Stimulated activated CD4-positive, alpha-beta T cell treated with anti-CD3 and anti-CD28 coated beads, Interleukin-1b, Interleukin-23, amount 100 ng/mL, for 1 hour (primary cell): ENCODE data around the gene ENTPD2.
"Not testable (repeated sequence)": the region's sequence is repeated elsewhere in the genome, so short reads cannot be mapped to it uniquely, and the experiment has no call there.

Experiments
- DNase-seq, 2 donors: peaks; one replicate each; pipeline ENCODE4 v3.0.0-alpha.2; 2020; ENCODE audit warnings: low read depth in 2 of 2

The ENTPD2 gene

DNA sequence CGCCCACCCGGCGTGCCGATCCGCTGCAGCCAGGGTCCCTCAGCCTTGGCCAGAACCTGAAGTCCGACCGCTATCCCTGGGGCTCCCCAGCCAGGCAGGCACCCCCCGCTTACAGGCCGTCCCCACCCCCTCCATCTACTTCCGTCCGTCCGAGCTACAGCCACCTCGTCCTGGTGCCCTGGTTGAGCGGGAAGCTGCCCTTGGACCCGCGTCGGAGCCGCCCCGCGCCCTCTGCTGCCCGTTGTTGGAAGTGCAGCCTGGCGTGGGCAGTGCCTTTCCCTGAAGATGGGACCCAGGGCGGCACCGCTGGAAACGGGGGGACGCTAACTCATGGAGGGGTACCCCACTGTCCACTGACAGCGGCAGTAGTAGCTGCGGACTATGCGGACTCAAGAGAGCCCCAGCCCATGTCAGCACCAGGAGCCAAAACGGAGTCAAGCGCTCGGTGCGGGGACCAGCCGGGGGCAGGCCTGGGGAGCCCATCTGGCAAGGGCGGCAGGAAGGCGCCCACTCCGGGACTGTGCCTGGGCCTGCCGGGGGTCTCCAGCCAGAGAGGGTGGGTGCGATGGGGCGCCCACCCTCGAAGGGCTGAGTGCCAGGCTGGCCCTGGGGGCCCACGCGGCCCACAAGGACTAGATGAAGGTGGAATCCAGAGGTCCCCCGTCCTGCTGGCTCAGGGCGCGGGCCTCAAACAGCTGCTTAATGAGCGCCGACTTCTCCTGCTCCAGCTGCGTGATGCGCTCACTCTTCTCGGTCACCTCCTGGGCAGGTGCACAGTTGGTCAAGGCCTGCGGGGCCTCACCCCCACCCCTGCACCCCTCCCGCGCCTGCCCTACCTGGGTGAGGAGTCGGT, 10.4 kb upstream of the ENTPD2 start:
- DNase-seq, result peak in 1 of 2 donors; percentile 58

DNA sequence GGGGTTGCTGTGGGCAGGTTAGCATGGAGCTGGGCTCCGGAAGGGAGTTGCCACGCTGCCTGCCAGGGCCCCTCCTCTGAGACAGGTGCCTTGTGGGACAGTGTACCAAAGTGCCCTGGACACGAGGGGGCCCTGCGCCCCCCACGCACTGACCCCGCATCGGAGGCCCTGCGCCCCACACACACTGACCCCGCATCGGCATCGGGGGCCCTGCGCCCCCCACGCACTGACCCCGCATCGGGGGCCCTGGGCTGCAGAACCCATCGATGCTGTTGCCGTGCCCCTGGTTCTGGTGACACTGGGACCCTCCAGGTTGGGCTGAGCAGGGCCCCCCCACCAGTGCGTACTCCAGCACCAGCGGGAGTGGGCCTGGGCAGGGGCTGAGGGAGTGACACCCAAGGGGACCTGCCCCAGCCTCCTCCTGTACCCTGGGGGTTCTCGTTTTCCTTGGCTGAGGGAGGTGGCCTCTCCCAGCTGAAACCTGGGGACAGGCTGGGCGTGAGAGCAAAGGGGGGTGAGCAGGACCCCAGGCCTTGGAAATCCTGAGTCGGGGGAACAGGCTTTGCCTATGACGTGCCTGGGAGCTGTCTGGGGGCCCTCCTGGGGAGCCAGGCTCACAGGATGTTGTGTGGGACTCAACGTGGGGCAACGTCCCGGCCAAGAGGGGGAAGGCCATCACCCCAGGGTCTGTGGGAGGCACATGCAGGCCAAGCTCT, 9.6 kb upstream of the ENTPD2 start:
- no peak for DNase-seq

DNA sequence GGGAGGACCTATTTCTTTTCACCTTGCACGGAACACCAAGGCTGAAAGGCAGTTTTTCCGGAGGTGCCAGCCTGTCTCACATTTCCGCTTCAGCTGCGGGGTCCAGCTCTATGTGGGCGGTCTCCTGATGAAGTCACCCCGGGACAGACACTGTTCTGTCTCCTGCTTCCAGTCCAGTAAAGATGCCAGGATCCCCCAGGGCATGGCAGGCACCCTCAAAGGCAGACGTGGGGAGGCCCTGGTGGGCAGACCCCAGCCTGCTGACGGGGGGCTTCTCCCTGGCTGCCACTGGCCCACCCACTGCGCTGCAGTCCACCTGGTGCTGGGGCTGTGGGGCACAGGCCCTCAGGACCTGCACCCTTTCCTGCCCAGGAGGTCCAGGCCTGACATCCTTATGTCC, 8.9 kb upstream of the ENTPD2 start:
- DNase-seq, result not testable (repeated sequence)

DNA sequence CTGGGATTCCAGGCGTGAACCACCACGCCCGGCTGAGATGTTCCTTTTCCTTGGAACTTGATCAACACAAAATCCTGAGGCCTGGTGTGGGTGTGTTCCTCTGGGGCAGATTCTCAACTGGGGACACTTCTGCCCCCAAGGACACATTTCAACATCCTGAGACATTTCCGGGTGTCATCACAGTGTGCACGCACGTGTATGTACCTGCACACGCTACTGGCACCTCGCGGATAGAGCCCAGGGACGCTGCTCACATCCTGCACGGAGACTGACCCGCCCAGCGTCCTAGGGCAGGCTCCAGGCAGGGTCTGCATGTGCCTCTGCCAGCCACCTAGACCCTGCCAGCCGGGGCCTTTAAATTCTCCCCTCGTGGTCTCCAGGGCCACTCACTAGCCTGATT, 8.5 kb upstream of the ENTPD2 start:
- no peak for DNase-seq

DNA sequence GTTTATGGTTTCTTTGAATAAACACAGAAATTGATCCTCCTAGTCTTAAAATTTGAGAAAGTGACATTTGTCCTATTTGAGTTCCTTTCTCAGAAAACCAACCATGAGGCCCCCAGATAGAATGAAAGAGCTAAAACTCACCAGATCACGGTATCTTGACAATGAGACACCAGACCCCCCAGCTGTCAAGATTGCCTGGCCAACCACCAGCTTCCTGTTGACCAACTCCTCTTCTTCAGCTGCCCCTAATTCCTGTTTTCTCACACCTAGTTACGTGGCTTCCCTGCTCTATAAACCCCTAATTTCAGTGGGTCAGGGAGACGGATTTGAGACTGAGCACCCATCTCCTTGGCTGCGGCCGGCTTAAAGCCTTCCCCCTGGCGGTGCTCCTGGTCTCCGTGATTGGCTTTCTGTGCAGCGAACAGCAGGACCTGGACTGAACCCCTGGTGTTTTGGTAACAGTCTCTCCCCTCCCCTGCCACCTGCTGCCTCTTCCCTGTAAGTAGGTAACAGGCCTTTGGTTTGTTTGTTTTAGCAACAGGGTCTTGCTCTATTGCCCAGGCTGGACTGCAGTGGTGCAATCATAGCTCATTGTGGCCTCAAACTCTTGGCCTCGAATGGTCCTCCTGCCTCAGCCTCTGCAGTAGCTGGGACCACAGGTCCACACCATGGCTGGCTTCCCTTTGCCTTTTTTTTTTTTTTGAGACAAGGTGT, 4.8 kb upstream of the ENTPD2 start:
- no peak for DNase-seq

DNA sequence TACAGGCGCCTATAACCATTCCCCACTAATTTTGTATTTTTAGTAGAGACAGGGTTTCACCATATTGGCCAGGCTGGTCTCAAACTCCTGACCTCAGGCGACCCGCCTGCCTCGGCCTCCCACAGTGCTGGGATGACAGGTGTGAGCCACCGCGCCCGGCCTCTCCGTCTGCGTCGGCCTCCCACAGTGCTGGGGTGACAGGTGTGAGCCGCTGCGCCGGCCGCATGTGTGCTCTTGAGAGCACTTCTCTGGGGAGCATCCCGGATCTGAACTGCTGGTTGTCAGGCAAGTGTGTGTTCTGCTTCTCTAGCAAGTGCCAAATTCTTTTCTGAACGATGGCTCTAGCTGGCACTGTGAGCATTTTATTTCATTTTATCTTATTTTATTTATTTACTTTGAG, 3.7 kb upstream of the ENTPD2 start:
- DNase-seq, result no peak

DNA sequence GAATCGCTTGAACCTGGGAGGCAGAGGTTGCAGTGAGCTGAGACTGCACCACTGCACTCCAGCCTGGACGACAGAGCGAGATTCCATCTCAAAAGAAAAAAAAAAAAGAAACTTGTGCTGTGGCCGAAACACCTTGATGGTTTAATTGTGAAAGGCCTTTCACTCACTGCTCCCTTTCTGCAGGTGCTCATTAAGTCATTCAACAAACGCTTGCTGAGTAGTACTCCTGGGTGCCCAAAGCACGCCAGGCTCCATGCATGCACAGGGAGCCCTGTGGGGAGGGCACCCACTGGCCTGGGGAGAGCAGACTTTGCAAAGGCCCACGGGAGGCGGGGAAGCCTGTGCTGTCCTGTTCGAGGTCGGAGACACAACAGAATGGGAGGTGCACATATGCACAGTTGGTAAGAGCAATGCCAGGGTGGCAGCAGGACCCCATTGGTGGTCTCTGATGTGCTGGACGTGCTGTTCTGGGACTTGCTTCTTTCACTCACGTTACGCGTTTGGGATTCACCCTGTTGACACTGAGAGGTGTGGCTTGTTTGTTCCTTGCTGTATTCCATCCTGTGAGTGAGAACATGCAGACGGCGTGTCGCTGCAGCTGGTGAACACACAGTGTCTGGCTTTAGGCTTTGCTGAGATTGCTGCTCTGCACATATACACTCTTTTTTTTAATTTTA, 3.0 kb upstream of the ENTPD2 start:
- DNase-seq, result no peak

- DNase-seq, result no peak
Observed at GRCh38 chr9:137055385-137056364, 1.8 kb upstream of the ENTPD2 start.

DNA sequence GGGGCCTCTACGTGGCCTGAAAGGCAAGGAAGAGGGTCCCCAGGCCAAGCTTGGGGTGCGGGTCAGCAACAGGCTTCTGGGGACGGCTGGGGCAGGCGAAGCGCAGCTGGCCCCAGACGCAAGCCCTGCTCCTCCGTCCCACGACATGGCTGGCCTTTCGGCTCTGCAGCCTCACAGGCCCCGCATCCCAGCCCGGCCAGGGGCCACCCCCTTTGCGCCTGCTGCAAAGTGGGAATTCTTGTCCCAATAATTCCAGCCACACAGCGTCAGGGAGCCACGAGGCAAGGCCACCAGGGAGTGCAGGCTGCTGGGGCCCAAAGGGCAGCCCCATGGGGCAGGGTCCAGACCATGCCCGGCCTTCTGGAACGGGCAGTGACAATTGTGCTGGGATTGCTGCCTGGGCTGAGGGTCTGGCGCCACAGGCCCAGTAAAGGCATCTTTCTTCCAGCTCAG, 1.1 kb upstream of the ENTPD2 start:
- no peak for DNase-seq

DNA sequence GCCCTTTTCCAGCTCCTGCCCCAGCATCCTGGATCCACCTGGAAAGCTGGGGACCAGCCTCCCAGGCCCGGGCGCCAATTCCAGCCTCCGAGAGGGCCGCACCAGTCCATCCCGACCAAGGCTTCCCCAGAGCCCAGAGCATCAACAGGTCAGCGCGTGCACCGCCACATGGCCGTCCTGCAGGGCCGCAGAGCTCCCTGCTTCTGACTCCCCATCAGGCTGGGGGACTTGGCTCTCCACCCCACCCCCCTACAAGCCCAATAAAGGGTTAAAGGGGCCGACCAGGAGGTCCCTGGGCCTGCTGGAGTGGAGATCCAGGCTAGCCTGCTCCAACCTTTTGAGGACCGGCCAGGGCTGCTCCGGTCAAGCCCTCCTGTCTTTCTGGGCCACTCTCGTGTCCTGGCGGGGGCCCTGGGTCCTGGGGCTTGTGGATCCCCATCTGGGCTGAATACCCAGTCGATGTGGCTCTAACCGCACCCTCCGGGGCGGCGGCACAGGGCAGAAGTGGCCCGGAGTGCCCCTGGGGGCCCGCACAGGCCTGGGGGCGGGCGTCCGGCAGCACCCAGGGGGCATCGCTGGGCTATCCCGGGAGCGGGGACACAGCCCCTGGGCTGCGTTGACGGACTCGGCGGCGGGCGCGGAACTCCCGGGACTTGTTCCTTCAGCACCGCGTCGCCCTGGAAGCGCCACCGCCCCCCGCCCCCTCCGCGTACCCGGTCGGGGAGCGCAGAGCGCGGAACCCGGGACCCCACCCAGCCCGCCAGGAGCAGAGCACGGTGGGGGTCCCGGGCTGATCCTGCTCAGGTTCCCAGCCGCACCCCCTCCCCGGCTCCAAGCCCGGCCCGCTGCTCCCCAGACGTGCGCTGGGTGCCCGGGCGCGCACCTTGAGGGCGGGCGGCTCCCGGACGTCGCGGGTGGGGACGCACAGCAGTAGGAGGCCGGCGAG, 590 bp downstream of the ENTPD2 start:
- no peak for DNase-seq

DNA sequence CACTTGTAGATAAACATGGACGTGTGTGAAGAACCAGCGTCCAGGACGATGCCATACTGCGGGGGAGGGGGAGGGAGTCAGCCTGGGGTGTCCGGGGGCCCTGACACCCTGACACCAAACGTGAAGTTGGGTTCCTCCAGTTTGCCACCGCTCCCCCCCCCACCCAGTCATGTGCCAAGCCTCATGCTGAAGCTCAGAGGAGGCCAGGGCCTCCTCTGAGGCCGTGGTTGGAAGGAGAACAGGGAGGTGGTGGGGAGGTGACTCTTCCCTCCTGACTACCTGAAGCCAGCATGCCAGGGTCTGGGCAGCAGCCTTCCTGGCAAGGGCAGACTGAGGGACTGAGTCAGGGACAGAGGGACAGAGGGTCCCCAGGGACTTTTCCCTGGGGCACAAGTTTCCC, 1.6 kb downstream of the ENTPD2 start:
- no peak for DNase-seq

GRCh38 chr9:137051145-137051724, 2.6 kb downstream of the ENTPD2 start:
- DNase-seq, result no peak

GRCh38 chr9:137050570-137050969, 3.3 kb downstream of the ENTPD2 start:
- no peak for DNase-seq

DNA sequence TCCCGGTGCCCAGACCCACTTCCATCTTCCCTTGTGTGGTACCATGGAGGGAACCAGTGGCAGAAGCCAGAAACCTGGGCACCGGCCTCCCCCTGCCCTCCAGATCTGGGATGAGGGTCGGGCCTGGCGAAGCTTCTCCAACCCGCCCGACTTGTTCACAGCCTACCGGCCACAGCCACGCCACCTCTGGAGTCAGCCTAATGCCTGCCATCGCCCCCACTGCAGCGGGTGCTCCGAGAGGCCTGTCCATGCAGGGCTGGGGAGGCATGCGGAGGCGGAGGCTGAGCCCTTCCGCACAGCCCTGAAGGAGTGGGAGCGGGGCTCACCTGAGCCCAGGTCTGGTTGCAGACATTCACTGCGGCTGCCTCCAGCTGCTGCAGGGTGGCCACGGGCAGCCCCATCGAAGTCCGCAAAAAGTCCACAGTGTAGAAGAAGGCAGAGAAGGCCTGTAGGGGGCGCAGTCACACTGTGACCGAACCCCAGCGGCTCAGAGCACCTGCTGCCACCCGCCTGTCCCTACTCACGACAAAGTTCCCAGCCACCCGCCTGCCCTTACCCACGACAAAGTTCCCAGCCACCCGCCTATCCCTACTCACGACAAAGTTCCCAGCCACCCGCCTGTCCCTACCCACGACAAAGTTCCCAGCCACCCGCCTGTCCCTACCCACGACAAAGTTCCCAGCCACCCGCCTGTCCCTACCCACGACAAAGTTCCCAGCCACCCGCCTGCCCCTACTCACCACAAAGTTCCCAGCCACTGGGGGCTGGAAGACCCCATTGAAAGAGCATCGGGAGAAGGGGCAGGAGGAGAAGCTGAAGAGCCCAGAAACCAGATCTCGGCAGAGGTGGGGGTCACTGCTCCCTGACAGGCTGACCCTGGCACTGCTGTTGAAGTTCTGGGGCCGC, 4.1 kb downstream of the ENTPD2 start:
- DNase-seq, result peak in 1 of 2 donors; percentile 44

- no peak for DNase-seq
Observed at GRCh38 chr9:137048655-137049543, 5.0 kb downstream of the ENTPD2 start.

DNA sequence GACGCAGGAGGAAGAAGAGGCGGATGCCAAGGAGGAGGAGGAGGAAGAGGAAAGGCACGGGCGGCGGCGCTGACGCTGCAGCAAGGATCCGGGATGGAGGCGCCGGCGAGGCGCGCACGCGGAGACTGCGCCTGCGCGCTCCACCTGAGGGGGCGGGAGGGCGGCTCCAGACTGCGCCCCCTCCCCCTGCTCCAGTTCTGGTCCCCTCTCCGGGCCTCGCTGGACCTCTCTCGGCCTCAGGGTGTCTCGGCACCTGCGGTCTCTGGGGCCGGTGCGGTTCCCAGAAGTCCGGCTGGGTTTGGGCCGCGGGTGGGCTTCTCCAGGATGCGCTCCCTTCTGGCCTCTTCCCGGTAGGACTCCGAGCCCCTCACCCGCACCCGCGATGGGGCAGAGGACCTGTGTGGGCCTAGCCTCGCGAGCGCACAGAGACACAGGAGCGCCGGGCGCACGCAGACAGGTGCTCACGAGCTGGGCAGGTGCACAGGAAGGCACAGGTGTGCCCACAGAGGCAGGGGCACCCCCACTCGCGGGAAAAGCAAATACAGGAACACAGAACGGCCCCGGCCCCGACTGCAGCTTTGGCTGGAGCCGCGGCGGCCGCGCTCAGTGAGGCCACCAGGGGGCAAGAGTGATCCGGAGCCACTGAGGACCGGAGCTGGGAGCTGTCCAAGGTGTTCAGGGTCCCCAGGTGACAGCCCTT, 7.6 kb downstream of the ENTPD2 start, which contains the start of gene NPDC1:
TSS of gene NPDC1 (minus strand) at position 90 of the 700 bp plus-strand sequence. CDS start 188 bp downstream, outside the sequence.
- peak; percentile 57 to 70 for DNase-seq
